Esophagus squamous epithelium (tissue), 4 donors: ENCODE data around the gene MALRD1.

Source experiments
- POLR2A ChIP-seq, 4 donors: fragments of 450-650 bp; IDR thresholded peaks; one replicate each; pipeline ENCODE4 v1.6.1; 2017; ENCODE audit warnings: antibody characterized with exemption in 4 of 4, mild to moderate bottlenecking in 4 of 4, moderate library complexity in 3 of 4
- TF ChIP-seq, protein P1 (sequence below), 6 experiments: fragments of 450-650 bp in 4 of 6; fragments of 200-600 bp in 2 of 6; sonication (generic) in 2 of 6; IDR thresholded peaks; one replicate each; pipeline ENCODE4 v1.5.1; 2016 to 2019; ENCODE audit warnings: antibody characterized with exemption in 6 of 6, mild to moderate bottlenecking in 4 of 6, moderate library complexity in 4 of 6

DNA sequence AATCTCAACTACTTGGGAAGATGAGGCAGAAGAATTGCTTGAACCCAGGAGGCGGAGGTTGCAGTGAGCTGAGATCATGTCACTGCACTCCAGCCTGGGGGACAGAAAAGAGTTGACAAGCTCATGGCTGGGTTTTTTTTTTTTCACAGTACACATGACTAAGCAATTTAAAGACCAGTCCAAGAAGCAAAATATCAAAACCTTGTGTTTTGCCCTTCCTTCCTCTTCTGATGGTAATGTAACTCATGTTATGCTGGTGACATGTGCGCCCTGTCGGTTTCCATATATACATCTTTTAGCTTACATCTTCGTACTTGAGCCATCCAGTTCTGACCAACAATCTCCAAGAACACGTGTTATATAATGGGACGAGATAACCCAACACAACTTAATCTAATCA is 530.0 kb downstream of the MALRD1 start:
- TF ChIP-seq, protein P1, sequence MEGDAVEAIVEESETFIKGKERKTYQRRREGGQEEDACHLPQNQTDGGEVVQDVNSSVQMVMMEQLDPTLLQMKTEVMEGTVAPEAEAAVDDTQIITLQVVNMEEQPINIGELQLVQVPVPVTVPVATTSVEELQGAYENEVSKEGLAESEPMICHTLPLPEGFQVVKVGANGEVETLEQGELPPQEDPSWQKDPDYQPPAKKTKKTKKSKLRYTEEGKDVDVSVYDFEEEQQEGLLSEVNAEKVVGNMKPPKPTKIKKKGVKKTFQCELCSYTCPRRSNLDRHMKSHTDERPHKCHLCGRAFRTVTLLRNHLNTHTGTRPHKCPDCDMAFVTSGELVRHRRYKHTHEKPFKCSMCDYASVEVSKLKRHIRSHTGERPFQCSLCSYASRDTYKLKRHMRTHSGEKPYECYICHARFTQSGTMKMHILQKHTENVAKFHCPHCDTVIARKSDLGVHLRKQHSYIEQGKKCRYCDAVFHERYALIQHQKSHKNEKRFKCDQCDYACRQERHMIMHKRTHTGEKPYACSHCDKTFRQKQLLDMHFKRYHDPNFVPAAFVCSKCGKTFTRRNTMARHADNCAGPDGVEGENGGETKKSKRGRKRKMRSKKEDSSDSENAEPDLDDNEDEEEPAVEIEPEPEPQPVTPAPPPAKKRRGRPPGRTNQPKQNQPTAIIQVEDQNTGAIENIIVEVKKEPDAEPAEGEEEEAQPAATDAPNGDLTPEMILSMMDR (IDR thresholded peaks at IDR 0.05), result no peak
- TF ChIP-seq POLR2A (IDR thresholded peaks at IDR 0.05), result no peak
